Activated CD4-positive, alpha-beta T cell treated with anti-CD3 and anti-CD28 coated beads for 4 hours (primary cell): ENCODE results near the gene TP53BP1.
"Not testable (repeated sequence)": the region's sequence is repeated elsewhere in the genome, so short reads cannot be mapped to it uniquely, and the experiment has no call there.

Experiments used
- DNase-seq, 2 donors: peaks; one replicate each; pipeline ENCODE4 v3.0.0-alpha.2; 2020

The TP53BP1 gene, protein sequence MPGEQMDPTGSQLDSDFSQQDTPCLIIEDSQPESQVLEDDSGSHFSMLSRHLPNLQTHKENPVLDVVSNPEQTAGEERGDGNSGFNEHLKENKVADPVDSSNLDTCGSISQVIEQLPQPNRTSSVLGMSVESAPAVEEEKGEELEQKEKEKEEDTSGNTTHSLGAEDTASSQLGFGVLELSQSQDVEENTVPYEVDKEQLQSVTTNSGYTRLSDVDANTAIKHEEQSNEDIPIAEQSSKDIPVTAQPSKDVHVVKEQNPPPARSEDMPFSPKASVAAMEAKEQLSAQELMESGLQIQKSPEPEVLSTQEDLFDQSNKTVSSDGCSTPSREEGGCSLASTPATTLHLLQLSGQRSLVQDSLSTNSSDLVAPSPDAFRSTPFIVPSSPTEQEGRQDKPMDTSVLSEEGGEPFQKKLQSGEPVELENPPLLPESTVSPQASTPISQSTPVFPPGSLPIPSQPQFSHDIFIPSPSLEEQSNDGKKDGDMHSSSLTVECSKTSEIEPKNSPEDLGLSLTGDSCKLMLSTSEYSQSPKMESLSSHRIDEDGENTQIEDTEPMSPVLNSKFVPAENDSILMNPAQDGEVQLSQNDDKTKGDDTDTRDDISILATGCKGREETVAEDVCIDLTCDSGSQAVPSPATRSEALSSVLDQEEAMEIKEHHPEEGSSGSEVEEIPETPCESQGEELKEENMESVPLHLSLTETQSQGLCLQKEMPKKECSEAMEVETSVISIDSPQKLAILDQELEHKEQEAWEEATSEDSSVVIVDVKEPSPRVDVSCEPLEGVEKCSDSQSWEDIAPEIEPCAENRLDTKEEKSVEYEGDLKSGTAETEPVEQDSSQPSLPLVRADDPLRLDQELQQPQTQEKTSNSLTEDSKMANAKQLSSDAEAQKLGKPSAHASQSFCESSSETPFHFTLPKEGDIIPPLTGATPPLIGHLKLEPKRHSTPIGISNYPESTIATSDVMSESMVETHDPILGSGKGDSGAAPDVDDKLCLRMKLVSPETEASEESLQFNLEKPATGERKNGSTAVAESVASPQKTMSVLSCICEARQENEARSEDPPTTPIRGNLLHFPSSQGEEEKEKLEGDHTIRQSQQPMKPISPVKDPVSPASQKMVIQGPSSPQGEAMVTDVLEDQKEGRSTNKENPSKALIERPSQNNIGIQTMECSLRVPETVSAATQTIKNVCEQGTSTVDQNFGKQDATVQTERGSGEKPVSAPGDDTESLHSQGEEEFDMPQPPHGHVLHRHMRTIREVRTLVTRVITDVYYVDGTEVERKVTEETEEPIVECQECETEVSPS (N-terminal part only)

DNA sequence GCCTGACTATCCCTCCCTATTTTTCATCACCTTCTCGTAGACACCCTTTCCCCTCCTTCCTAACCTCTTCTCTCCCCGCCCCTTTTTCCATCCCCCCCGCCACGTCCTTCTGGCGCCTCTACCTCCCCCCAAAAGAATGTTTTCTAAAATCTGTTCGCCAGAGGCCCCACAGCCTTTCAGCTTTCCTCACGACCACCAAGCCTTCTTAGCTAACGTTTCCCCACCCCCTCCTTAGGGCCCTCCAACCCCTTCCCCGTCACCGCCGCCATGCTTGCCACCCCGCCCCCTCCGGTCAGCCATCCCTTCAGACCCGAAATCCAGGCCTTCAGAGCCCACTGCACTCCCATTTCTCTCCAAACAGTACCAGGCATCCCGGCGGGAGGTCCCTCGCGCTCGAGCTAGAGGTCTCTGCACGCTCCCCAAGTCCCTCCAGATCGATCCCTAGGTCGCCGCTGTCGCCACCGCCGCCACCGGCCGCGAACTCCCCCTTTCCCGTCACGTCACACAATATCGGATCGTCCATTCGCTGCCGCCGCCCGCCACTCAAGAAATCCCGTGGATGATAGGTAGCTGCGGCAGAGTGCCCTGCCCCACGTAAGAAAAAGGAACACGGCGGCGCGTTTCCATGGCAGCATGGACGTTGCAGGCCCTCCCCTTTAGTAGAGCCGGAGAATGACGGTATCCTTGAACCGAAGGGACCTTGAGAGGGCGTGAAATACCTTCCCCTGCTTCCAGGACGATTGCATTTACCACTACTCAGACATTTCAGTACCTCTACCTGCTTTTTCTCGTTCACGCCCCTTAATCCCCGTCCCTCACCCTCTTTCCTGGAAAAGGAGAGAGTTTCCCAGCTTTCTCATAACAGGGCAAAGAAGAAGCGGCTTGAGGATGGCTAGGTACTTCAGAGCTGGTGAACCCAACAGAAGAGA is at the start of gene TP53BP1:
Gene TP53BP1 (minus strand): TSS at position 484 of the 929 bp plus-strand sequence. CDS start 113 bp downstream, at position 371.
- DNase-seq = peak; percentile 94 to 95

DNA sequence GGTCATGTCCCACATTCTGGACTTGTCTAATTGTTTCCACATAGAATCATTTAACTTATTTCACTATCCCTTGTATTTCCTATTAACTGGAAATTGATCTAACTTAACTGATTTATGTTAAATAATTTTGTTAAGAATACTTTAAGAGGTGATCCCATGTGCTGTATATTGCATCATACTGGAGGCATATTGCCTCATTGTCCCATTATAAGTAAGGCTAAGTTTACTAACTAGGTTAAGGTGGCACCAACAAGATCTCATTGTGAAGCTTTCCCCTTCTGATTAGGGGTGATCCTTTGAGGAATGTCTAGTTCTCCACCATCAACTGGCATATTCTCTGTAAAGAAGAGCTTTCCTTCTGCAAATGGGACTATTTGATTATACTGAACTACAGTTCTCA is 48.8 kb upstream of the TP53BP1 start:
- no peak for DNase-seq

DNA sequence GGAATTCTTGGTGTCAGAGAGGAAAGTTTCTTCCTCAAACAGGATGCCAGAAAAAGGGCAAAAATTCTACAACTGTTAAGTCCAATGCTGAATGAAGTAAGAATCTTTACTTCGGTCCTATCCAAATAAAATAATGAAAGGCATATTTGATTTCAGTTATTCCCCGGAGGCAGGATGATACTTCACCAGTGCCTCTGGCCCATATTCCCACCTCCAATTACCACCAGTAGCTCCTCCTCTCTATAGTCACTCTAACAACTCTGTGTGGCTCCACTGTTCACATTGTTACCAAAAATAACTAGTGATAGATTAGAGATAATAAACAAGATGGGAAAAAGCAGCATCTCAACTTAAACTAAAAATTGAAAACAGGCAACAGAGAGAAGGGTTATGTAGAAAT is 45.1 kb upstream of the TP53BP1 start:
- DNase-seq = no peak

DNA sequence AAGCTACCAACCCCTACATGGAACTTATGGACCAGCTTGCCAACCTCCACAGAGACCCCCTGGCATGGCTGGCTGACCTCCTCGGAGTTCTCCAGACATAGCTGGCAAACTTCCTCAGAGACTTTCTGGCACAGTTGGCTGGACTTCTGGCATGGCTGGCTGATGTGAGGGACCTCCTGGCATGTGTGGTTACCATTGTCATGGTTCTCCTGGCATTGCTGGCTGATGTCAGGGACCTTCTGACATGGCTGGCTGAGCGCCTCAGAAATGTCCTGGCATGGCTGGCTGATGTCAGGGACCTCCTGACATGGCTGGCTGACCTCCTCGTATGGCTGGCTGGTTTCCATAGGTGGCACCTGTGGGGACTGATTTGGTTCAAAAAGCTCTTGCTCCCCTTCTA is 41.9 kb upstream of the TP53BP1 start:
- no peak for DNase-seq

DNA sequence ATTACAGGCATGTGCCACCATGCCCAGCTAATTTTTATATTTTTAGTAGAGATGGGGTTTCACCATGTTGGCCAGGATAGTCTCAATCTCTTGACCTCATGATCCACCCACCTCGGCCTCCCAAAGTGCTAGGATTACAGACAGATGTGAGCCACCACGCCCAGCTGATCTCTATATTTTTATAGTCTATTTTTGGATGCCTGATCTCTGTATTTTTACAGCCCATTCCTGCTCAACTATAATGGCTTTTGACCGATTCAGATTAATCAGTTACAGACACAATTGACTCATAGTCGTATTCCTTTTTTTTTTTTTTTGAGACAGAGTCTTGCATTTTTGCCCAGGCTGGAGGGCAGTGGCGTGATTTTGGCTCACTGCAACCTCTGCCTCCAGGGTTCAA is 39.9 kb upstream of the TP53BP1 start:
- not testable (repeated sequence) for DNase-seq

DNA sequence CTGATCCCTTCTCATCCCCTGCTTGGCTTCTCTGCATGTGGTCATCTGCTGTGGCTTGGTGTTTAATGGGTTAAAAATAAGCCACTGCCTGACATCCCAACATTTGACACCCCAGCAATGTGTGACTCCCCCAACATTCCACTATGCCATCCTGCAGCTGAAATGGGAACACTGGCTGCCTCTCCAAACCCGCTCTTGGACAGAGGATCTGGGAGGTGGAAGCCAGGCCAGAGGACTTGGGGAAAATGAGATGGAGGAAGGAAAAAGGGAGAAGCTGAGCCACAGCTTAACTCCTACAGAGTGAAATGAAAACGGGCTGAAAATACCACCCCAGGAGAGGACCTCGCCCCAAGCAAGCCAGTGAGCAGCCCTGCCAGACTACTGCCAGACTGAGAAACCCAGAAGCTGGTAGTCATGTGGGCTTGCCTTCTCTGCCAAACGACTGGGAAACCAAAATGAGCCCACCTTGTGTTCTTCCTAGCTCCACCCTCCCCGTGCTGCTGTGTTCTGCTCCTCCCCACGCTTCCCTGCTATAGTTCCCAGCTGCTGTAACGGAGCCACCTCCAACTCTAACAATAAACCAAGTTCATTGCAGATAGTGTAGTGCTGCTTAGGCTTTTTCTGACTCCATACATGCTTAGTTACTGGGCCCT is 38.2 kb upstream of the TP53BP1 start:
- no peak for DNase-seq

DNA sequence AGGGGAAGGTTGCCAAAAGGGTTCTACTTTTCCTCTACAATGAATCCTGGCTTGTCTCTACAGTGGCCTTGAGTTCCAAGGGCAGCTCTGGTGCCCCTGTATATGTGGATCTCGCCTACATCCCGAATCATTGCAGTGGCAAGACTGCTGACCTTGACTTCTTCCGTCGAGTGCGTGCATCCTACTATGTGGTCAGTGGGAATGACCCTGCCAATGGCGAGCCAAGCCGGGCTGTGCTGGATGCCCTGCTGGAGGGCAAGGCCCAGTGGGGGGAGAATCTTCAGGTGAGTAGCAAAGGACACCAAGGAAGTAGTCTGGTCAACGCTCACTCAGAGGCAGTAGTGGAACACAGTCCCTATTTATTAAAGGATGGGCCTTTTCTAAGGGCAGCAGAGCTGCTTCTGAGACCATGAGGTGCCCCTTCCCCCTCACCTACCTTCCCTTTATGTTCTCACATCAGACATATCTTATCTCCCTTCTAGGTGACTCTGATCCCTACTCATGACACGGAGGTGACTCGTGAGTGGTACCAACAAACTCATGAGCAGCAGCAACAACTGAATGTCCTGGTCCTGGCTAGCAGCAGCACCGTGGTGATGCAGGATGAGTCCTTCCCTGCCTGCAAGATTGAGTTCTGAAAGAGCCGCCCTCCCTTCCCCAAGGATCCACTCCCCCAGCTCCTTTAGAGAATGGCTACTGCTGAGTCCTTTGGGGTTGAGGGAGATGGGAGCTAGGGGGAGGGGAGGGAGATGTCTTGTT is 36.8 kb upstream of the TP53BP1 start:
- DNase-seq = no peak

DNA sequence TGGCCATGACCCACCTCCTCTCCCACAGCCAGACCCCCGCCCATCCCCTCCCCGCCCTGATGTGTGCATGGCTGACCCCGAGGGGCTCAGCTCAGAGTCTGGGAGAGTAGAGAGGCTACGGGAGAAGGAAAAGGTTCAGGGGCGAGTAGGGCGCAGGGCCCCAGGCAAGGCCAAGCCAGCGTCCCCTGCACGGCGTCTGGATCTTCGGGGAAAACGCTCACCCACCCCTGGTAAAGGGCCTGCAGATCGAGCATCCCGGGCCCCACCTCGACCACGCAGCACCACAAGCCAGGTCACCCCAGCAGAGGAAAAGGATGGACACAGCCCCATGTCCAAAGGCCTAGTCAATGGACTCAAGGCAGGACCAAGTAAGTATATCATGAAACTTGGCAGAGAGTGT is 36.2 kb upstream of the TP53BP1 start:
- DNase-seq = no peak

DNA sequence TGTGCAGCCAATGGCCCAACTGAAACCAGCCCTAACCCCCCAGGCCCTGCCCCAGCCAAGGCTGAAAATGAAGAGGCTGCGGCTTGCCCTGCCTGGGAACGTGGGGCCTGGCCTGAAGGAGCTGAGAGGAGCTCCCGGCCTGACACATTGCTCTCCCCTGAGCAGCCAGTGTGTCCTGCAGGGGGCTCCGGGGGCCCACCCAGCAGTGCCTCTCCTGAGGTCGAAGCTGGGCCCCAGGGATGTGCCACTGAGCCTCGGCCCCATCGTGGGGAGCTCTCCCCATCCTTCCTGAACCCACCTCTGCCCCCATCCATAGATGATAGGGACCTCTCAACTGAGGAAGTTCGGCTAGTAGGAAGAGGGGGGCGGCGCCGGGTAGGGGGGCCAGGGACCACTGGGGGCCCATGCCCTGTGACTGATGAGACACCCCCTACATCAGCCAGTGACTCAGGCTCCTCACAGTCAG is 35.6 kb upstream of the TP53BP1 start:
- DNase-seq = no peak

DNA sequence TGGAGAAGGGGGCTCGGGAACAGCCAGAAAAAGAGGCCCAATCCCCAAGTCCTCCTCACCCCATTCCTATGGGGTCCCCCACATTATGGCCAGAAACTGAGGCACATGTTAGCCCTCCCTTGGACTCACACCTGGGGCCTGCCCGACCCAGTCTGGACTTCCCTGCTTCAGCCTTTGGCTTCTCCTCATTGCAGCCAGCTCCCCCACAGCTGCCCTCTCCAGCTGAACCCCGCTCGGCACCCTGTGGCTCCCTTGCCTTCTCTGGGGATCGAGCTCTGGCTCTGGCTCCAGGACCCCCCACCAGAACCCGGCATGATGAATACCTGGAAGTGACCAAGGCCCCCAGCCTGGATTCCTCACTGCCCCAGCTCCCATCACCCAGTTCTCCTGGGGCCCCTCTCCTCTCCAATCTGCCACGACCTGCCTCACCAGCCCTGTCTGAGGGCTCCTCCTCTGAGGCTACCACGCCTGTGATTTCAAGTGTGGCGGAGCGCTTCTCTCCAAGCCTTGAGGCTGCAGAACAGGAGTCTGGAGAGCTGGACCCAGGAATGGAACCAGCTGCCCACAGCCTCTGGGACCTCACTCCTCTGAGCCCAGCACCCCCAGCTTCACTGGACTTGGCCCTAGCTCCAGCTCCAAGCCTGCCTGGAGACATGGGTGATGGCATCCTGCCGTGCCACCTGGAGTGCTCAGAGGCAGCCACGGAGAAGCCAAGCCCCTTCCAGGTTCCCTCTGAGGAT is 35.0 kb upstream of the TP53BP1 start:
- no peak for DNase-seq

DNA sequence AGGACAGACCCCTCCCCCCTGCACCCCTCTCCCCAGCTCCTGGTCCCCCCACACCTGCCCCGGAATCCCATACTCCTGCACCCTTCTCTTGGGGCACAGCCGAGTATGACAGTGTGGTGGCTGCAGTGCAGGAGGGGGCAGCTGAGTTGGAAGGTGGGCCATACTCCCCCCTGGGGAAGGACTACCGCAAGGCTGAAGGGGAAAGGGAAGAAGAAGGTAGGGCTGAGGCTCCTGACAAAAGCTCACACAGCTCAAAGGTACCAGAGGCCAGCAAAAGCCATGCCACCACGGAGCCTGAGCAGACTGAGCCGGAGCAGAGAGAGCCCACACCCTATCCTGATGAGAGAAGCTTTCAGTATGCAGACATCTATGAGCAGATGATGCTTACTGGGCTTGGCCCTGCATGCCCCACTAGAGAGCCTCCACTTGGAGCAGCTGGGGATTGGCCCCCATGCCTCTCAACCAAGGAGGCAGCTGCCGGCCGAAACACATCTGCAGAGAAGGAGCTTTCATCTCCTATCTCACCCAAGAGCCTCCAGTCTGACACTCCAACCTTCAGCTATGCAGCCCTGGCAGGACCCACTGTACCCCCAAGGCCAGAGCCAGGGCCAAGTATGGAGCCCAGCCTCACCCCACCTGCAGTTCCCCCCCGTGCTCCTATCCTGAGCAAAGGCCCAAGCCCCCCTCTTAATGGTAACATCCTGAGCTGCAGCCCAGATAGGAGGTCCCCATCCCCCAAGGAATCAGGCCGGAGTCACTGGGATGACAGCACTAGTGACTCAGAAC is 34.3 kb upstream of the TP53BP1 start:
- no peak for DNase-seq

DNA sequence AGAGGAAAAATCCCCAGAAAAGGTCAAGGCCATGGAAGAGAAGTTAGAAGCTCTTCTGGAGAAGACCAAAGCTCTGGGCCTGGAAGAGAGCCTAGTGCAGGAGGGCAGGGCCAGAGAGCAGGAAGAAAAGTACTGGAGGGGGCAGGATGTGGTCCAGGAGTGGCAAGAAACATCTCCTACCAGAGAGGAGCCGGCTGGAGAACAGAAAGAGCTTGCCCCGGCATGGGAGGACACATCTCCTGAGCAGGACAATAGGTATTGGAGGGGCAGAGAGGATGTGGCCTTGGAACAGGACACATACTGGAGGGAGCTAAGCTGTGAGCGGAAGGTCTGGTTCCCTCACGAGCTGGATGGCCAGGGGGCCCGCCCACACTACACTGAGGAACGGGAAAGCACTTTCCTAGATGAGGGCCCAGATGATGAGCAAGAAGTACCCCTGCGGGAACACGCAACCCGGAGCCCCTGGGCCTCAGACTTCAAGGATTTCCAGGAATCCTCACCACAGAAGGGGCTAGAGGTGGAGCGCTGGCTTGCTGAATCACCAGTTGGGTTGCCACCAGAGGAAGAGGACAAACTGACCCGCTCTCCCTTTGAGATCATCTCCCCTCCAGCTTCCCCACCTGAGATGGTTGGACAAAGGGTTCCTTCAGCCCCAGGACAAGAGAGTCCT is 33.4 kb upstream of the TP53BP1 start:
- DNase-seq = no peak

DNA sequence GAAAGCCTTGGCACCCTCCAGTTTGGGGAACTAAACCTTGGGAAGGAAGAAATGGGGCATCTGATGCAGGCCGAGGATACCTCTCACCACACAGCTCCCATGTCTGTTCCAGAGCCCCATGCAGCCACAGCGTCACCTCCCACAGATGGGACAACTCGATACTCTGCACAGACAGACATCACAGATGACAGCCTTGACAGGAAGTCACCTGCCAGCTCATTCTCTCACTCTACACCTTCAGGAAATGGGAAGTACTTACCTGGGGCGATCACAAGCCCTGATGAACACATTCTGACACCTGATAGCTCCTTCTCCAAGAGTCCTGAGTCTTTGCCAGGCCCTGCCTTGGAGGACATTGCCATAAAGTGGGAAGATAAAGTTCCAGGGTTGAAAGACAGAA is 32.2 kb upstream of the TP53BP1 start:
- DNase-seq = no peak

DNA sequence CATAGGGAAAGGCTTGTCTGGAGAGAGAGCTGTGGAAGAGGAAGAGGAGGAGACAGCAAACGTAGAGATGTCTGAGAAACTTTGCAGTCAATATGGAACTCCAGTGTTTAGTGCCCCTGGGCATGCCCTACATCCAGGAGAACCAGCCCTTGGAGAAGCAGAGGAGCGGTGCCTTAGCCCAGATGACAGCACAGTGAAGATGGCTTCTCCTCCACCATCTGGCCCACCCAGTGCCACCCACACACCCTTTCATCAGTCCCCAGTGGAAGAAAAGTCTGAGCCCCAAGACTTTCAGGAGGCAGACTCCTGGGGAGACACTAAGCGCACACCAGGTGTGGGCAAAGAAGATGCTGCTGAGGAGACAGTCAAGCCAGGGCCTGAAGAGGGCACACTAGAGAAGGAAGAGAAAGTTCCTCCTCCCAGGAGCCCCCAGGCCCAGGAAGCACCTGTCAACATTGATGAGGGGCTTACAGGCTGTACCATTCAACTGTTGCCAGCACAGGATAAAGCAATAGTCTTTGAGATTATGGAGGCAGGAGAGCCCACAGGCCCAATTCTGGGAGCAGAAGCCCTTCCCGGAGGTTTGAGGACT is 31.4 kb upstream of the TP53BP1 start:
- DNase-seq = no peak

DNA sequence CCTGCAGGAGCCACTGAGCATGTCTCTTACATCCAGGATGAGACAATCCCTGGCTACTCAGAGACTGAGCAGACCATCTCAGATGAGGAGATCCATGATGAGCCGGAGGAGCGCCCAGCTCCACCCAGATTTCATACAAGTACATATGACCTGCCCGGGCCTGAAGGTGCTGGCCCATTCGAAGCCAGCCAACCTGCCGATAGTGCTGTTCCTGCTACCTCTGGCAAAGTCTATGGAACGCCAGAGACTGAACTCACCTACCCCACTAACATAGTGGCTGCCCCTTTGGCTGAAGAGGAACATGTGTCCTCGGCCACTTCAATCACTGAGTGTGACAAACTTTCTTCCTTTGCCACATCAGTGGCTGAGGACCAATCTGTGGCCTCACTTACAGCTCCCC is 30.7 kb upstream of the TP53BP1 start:
- no peak for DNase-seq

DNA sequence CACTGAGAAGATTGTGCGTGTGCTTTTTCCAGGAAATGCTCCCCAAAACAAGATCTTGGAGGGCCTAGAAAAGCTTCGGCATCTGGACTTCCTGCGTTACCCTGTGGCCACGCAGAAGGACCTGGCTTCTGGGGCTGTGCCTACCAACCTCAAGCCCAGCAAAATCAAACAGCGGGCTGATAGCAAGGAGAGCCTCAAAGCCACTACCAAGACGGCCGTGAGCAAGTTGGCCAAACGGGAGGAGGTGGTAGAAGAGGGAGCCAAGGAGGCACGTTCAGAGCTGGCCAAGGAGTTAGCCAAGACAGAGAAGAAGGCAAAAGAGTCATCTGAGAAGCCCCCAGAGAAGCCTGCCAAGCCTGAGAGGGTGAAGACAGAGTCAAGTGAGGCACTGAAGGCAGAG is 29.3 kb upstream of the TP53BP1 start:
- DNase-seq = no peak

DNA sequence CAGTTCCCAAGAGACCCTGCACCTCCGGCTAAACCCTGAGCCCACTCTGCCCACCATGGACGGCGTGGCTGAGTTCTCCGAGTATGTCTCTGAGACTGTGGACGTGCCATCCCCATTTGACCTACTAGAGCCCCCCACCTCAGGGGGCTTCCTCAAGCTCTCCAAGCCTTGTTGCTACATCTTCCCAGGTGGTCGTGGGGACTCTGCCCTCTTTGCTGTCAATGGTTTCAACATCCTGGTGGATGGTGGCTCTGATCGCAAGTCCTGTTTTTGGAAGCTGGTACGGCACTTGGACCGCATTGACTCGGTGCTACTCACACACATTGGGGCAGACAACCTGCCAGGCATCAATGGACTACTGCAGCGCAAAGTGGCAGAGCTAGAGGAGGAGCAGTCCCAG is 28.5 kb upstream of the TP53BP1 start:
- DNase-seq = no peak

DNA sequence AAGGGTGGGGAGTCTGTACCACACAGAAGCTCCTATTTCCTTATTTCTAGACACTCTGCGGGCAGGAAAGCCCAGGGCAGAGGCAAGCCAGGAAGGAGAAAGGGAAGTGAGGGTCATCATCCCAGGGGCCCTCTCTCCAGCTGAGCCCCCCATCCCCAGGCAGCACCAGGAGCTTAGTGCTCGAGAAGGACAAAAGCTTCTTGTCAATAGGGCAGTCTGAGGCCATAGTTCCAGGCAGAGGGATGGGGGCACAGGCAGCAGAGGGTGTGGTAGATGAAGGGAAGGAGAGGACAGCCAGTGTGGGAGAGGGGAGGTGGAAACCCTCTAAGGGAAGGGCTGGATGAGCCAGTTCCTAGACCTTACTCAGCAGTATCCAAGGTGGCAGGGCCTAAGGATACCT is 27.2 kb upstream of the TP53BP1 start:
- no peak for DNase-seq
